ENCODE measurements around the gene RPL10. TPM values are rescaled to one million over a fixed set of nuclear protein-coding genes. Genes with fewer than 3 reads are reported as not detected.

The RPL10 gene
- total RNA-seq, 1 experiment from 2014 or later = 2,110 TPM

DNA sequence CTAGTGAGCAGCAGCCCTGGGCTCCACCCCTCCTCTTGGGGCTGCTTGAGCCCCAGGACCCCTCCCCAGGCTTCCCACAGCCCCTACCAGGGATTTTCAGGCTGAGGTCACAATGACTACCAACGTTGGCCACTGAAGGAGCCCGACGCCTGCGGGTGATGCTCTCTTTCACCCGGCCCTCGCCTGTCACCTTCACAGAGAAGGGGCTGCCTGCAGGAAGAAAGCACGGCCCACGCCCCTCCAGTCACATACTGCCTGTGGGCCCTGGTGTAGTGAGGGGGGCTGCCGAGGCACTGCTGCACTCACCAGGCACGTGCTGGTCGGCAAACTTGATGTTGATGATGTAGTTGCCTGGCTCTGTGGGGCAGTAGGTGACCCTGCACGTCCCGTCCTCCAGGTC lies 45.7 kb upstream of the RPL10 start:
- H3K14ac ChIP-seq (ENCODE audit: insufficient read depth, low read length) = no peak overlapping the region
- no peak overlapping the region for H3K27ac ChIP-seq (ENCODE audit: insufficient read length, low read depth, low read length)
- no peak for DNase-seq
- H3K79me1 ChIP-seq (ENCODE audit: insufficient read depth, low read depth, low read length, poor library complexity, severe bottlenecking) = no peaks in the 10 kb centered on the region
- H3K4me2 ChIP-seq (ENCODE audit: insufficient read depth, insufficient read length, low read length) = no peak overlapping the region
- H2AK5ac ChIP-seq (ENCODE audit: insufficient read length, low read length) = no peak overlapping the region
- H3K56ac ChIP-seq (ENCODE audit: insufficient read length, low read depth, low read length) = no peak overlapping the region
- H3K9ac ChIP-seq (ENCODE audit: extremely low read depth, insufficient read length, low read length) = no peak overlapping the region
- H3K9me3 Mint-ChIP-seq = peaks cover 45 to 57% of the 10 kb centered on the region in 2 experiments
- H3K36me3 Mint-ChIP-seq (ENCODE audit: insufficient read depth in 1 of 3, low read depth in 3 of 3) = peaks cover 32 to 80% (median 68%) of the 10 kb centered on the region in 3 experiments
- no peak overlapping the region for H3K23ac ChIP-seq (ENCODE audit: insufficient read length, low read depth, low read length)
- H2BK5ac ChIP-seq (ENCODE audit: insufficient read length, low read length) = no peak overlapping the region
- WGBS (ENCODE audit: extremely low coverage, insufficient read length, low lambda C conversion rate) = no CpG with 5 or more reads among the region's 13 CpGs
- H2AFZ ChIP-seq (ENCODE audit: low read length) = no peak overlapping the region
- no peaks in the 10 kb centered on the region for H3K4me1 ChIP-seq (ENCODE audit: insufficient read depth, low read length)
- H3K9me3 ChIP-seq (ENCODE audit: control insufficient read depth, low read depth, low read length) = peaks cover 22% of the 10 kb centered on the region
- no peaks in the 10 kb centered on the region for H3K27me3 ChIP-seq (ENCODE audit: insufficient read depth, low read length)
- H3K27me3 Mint-ChIP-seq (ENCODE audit: low read depth) = peaks cover 2% of the 10 kb centered on the region
- H3K27ac Mint-ChIP-seq = no peak overlapping the region
- no peak overlapping the region for H4K8ac ChIP-seq (replicated peaks; ENCODE audit: insufficient read length, low read depth, low read length)
- no peak overlapping the region for H2BK120ac ChIP-seq (ENCODE audit: low read depth, low read length, poor library complexity, severe bottlenecking)
- no peak overlapping the region for H2BK15ac ChIP-seq (ENCODE audit: low read depth, low read length)
- TF ChIP-seq, protein P1, sequence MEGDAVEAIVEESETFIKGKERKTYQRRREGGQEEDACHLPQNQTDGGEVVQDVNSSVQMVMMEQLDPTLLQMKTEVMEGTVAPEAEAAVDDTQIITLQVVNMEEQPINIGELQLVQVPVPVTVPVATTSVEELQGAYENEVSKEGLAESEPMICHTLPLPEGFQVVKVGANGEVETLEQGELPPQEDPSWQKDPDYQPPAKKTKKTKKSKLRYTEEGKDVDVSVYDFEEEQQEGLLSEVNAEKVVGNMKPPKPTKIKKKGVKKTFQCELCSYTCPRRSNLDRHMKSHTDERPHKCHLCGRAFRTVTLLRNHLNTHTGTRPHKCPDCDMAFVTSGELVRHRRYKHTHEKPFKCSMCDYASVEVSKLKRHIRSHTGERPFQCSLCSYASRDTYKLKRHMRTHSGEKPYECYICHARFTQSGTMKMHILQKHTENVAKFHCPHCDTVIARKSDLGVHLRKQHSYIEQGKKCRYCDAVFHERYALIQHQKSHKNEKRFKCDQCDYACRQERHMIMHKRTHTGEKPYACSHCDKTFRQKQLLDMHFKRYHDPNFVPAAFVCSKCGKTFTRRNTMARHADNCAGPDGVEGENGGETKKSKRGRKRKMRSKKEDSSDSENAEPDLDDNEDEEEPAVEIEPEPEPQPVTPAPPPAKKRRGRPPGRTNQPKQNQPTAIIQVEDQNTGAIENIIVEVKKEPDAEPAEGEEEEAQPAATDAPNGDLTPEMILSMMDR (conservative IDR thresholded peaks at IDR 0.05) = no peak
- no peak overlapping the region for H2BK20ac ChIP-seq (ENCODE audit: low read depth, low read length, poor library complexity, severe bottlenecking)
- no peak overlapping the region for H3T11ph ChIP-seq (ENCODE audit: low read length)
- peaks cover 4% of the 10 kb centered on the region for H4K20me1 ChIP-seq (ENCODE audit: control insufficient read depth, insufficient read depth, insufficient read length)
- no peak overlapping the region for H3K4ac ChIP-seq (ENCODE audit: low read depth, low read length)
- H3K4me1 Mint-ChIP-seq = 0 out of 4 replicates have a peak, but pooled peaks cover 0 to under 1% of the 10 kb centered on the region in 2 experiments
- H3K4me3 Mint-ChIP-seq = no peak overlapping the region
- H3K18ac ChIP-seq (ENCODE audit: insufficient read length, low read depth, low read length) = no peak overlapping the region
- no peak overlapping the region for H4K91ac ChIP-seq (ENCODE audit: insufficient read length, low read depth, low read length)
- H3K79me2 ChIP-seq (ENCODE audit: insufficient read depth, low read length) = no peaks in the 10 kb centered on the region
- no peak overlapping the region for H4K5ac ChIP-seq (ENCODE audit: insufficient read length, low read depth, low read length)
- no peak overlapping the region for H2BK12ac ChIP-seq (ENCODE audit: insufficient read length, low read depth, low read length)
- no peaks in the 10 kb centered on the region for H3K23me2 ChIP-seq (ENCODE audit: insufficient read length, low read depth, low read length, poor library complexity, severe bottlenecking)
